HL-60 (cell line): ENCODE results near the gene LIPK.

Source experiments
- CTCF ChIP-seq: IDR thresholded peaks from one replicate; pipeline ENCODE4 v1.5.1; 2011; ENCODE audit warnings: low read length, control low read depth, inconsistent platforms; ENCODE audit not compliant: insufficient read depth
- GABPA ChIP-seq: IDR thresholded peaks from 2 replicates; pipeline ENCODE4 v1.6.1; 2012; ENCODE audit warnings: low read depth
- POLR2AphosphoS5 ChIP-seq: IDR thresholded peaks from 2 replicates; pipeline ENCODE4 v1.6.1; 2012; ENCODE audit warnings: low read depth
- REST ChIP-seq: IDR thresholded peaks from 2 replicates; pipeline ENCODE4 v1.6.1; 2012; ENCODE audit warnings: low read depth; ENCODE audit not compliant: insufficient replicate concordance

GRCh38 chr10:88744002-88744401 is 38.0 kb downstream of the LIPK start:
- no peak for TF ChIP-seq CTCF
- TF ChIP-seq POLR2AphosphoS5: no peak
- no peak for TF ChIP-seq GABPA
- TF ChIP-seq REST: no peak
